Heart left ventricle (tissue), 13 donors: Measurements from ENCODE around the gene CDC123.

ENCODE experiments used
- CTCF ChIP-seq, 12 donors: fragments of 200-600 bp; sonication (generic) in 4 of 12; IDR thresholded peaks; one replicate each; pipeline versions ENCODE4 v1.5.0 to v1.8.0; 2018 to 2022; ENCODE audit warnings: antibody characterized with exemption in 12 of 12, mild to moderate bottlenecking in 5 of 12
- POLR2A ChIP-seq, 2 donors: fragments of 450-650 bp; IDR thresholded peaks; one replicate each; pipeline ENCODE4 v1.6.1; 2017; ENCODE audit warnings: antibody characterized with exemption in 2 of 2, mild to moderate bottlenecking in 2 of 2, moderate library complexity in 2 of 2
- donor health status: ischemic (EF 13 %, LVEDD 7.1; RV severe dilation, severe dysfunction).
- donor health status: DM: no; HTN: yes; CAD: no.
- donor health status: DM: no; HTN: no; CAD: no.
- donor health status: ischemic (EF 25% LVEDD 6.9; RV normal size, moderate dysfunction).
- donor health status: ischemic (EF 25% LVEDD 5.7; RV mildly dilated, moderate dysfunction).
- donor health status: ischemic (EF 35%, LVEDD 5.7; RV mildly dilated, moderate dysfunction).
- donor health status: nonischemic (EF 11% LVEDD 7.7; RV severe dilation, severe dysfunction).
- donor health status: DM: yes; HTN: yes; CAD: no.
- donor health status: PGD.
- donor health status: ischemic (EF 29% LVEDD 5.4; RV normal size, mild dysfunction).
- donor health status: nonischemic (EF 23%, LVEDD 6.1; RV moderate dilation, normal function).

GRCh38 chr10:12196531-12197211, 683 bp downstream of the CDC123 start:
- TF ChIP-seq POLR2A (IDR thresholded peaks at IDR 0.05) = no peak
- TF ChIP-seq CTCF (IDR thresholded peaks at IDR 0.05) = no peak
